Measurements from ENCODE around the gene PDE5A.

The PDE5A gene

GRCh38 chr4:119587796-119588195 lies 40.8 kb downstream of the PDE5A start:
- TF ChIP-seq, protein P1, sequence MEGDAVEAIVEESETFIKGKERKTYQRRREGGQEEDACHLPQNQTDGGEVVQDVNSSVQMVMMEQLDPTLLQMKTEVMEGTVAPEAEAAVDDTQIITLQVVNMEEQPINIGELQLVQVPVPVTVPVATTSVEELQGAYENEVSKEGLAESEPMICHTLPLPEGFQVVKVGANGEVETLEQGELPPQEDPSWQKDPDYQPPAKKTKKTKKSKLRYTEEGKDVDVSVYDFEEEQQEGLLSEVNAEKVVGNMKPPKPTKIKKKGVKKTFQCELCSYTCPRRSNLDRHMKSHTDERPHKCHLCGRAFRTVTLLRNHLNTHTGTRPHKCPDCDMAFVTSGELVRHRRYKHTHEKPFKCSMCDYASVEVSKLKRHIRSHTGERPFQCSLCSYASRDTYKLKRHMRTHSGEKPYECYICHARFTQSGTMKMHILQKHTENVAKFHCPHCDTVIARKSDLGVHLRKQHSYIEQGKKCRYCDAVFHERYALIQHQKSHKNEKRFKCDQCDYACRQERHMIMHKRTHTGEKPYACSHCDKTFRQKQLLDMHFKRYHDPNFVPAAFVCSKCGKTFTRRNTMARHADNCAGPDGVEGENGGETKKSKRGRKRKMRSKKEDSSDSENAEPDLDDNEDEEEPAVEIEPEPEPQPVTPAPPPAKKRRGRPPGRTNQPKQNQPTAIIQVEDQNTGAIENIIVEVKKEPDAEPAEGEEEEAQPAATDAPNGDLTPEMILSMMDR (IDR thresholded peaks at IDR 0.05; ENCODE audit: low read depth, low read length): no peak
- no peak overlapping the region for H3K4me3 ChIP-seq (ENCODE audit: low read depth, low read length)

DNA sequence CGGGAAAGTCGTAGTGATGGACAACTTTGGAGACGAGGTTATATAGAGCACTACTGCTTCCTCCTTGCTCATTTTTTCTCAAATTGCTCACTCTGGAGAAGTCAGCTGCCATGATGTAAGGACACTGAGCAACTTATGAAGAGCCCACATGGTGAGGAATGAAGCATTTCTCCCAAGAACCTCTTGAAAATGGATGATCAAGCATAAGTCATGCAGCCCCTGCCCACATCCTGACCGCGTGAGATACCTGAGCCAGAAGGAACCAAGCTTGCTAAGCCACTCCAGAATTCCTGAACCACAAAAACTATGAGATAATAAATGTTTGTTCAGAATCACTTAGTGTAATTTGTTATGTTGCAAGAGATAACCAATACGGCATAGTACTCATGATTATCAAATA lies 42.8 kb downstream of the PDE5A start:
- H3K4me3 ChIP-seq (ENCODE audit: low read depth, low read length): no peak overlapping the region
- TF ChIP-seq, protein P1 (IDR thresholded peaks at IDR 0.05; ENCODE audit: low read depth, low read length): no peak

DNA sequence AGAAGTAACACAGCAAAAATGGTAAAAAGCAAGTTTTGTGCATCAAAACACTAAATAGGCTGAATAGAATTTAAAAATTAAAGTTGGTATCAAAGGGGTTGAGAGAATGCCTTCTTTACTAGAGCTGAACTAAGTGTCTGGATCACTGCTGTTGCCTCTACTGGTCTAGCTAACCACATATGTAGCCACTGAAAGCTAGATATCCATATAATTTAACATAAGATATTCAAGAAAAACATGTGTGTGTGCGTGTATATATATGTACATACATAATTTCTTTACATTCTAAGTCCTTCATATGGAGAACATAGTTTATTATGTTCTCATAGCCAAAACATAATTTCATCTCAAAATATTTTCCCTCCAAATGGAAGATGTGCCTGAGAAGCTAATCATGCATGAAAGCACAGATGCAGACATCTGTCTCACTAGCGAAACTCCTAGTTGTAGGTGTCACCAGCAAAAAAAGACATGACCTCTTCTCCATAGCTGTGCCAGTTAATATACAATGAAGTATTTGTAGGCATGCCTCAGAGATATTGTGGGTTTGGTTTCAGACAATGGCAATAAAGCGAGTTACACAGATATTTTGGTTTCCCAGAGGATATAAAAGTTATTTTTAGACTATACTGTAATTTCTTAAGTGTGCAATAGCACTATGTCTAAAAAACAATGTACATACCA lies 47.3 kb downstream of the PDE5A start:
- TF ChIP-seq, protein P1 (IDR thresholded peaks at IDR 0.05; ENCODE audit: low read depth, low read length): no peak

GRCh38 chr4:119580293-119580692 lies 48.3 kb downstream of the PDE5A start:
- H3K4me3 ChIP-seq (ENCODE audit: low read depth, low read length): no peak overlapping the region
- TF ChIP-seq, protein P1 (IDR thresholded peaks at IDR 0.05; ENCODE audit: low read depth, low read length): no peak

More for the DNA sequence above, 47.3 kb downstream of the PDE5A start:
- H3K4me3 ChIP-seq (ENCODE audit: low read depth, low read length): no peak overlapping the region

GRCh38 chr4:119579823-119580222 lies 48.8 kb downstream of the PDE5A start:
- TF ChIP-seq, protein P1 (IDR thresholded peaks at IDR 0.05; ENCODE audit: low read depth, low read length): no peak
- H3K4me3 ChIP-seq (ENCODE audit: low read depth, low read length): no peak overlapping the region

DNA sequence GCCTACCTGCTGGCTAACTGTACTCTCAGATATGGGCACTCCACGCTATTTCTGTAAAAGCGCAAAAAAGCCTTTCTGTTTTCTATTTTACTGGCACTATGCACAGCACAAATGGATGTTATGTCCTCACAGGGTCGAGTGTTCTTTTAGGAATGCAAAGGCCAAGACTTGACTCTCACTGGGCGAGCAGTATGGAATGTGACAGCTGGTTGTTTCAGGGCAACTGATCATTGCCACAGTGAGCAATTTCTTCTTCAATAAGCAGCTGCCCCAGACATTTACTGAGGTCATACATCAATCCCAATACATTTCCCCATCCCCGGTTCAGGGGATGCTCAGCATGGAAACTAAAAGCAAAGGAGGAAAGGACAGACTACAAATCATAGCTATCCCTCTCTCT lies 58.2 kb downstream of the PDE5A start:
- H3K4me3 ChIP-seq (ENCODE audit: low read depth, low read length): no peak overlapping the region
- TF ChIP-seq, protein P1 (IDR thresholded peaks at IDR 0.05; ENCODE audit: low read depth, low read length): no peak

GRCh38 chr4:119564106-119564505 lies 64.5 kb downstream of the PDE5A start:
- no peak overlapping the region for H3K4me3 ChIP-seq (ENCODE audit: low read depth, low read length)
- TF ChIP-seq, protein P1 (IDR thresholded peaks at IDR 0.05; ENCODE audit: low read depth, low read length): no peak
